MM.1S (cell line): ENCODE results near the gene BLCAP.

Source experiments
- EZH2 ChIP-seq: fragments of 300-600 bp; sonication (generic); optimal IDR thresholded peaks from 2 replicates; pipeline ENCODE3; 2017; ENCODE audit warnings: low read depth, mild to moderate bottlenecking, antibody characterized with exemption, low read length, mixed read lengths
- EZH2phosphoT487 ChIP-seq: fragments of 300-600 bp; sonication (generic); IDR thresholded peaks from 2 replicates; pipeline ENCODE4 v1.6.1; 2018; ENCODE audit warnings: antibody characterized with exemption, low read length
- TF ChIP-seq, protein P1 (sequence below): fragments of 300-600 bp; sonication (generic); IDR thresholded peaks from 2 replicates; pipeline ENCODE4 v1.5.1; 2016; ENCODE audit warnings: antibody characterized with exemption, low read length, mixed read lengths

DNA sequence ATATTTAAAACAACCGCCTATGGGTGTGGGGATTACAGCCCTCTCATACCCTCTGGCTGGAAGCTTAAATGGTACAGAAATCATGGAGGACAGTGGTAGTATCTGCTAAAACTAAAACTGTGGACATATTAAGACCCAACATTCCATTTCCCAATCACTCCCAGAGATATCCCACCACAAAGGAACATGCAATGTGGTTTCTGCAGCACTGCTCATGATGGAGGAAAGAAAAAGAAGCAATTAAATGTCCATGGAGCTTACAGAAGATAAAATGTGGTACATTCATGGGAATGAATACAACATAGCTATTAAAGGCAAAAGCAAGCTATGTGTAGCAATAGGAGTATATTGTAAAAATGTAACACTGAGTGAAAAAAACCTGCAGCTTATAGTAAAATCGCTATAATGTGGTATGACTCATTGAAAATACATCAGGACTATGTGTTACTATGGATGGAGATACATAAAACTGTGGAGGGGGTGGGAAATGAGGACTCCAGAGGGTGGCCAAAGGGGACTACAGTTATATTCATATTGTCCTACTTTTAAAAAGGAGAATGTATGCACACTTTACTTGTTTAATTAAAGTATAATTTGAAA, 29.5 kb downstream of the BLCAP start:
- TF ChIP-seq, protein P1, sequence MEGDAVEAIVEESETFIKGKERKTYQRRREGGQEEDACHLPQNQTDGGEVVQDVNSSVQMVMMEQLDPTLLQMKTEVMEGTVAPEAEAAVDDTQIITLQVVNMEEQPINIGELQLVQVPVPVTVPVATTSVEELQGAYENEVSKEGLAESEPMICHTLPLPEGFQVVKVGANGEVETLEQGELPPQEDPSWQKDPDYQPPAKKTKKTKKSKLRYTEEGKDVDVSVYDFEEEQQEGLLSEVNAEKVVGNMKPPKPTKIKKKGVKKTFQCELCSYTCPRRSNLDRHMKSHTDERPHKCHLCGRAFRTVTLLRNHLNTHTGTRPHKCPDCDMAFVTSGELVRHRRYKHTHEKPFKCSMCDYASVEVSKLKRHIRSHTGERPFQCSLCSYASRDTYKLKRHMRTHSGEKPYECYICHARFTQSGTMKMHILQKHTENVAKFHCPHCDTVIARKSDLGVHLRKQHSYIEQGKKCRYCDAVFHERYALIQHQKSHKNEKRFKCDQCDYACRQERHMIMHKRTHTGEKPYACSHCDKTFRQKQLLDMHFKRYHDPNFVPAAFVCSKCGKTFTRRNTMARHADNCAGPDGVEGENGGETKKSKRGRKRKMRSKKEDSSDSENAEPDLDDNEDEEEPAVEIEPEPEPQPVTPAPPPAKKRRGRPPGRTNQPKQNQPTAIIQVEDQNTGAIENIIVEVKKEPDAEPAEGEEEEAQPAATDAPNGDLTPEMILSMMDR, result no peak
- no peak for TF ChIP-seq EZH2
- no peak for TF ChIP-seq EZH2phosphoT487
